CD8-positive, alpha-beta memory T cell (primary cell): ENCODE measurements around the gene GGACT. TPM values are rescaled to one million over a fixed set of nuclear protein-coding genes. Genes with fewer than 3 reads are reported as not detected.
A peak's percentile ranks its signal among the peaks of the same experiment; 100 is the strongest.
"Not testable (repeated sequence)": the region's sequence is repeated elsewhere in the genome, so short reads cannot be mapped to it uniquely, and the experiment has no call there.

Source experiments
- CTCF ChIA-PET: fragments of 350-600 bp; sonication (Branson Sonifier 250); formaldehyde crosslinking; loops from one replicate; lab custom pipeline; 2021; ENCODE audit warnings: antibody characterized with exemption; lab: Charles Lee
- POLR2A ChIA-PET: fragments of 350-600 bp; sonication (Branson Sonifier 250); formaldehyde crosslinking; loops from one replicate; lab custom pipeline; 2021; ENCODE audit warnings: antibody characterized with exemption; lab: Charles Lee
- DNase-seq, 5 donors: peaks; one replicate each; pipeline versions ENCODE4 v3.0.0 to v3.0.0-alpha.2; 2020 to 2022; ENCODE audit warnings: mixed read lengths in 1 of 5
- H3K27ac ChIP-seq: one replicate; pipeline ENCODE4 v1.7.0; 2013; ENCODE audit warnings: low read depth, mild to moderate bottlenecking, low read length, moderate library complexity
- H3K27me3 ChIP-seq: 2 replicates; pipeline ENCODE4 v1.7.0; 2013; ENCODE audit warnings: low read length, mild to moderate bottlenecking; ENCODE audit not compliant: insufficient read depth, poor library complexity, severe bottlenecking
- H3K36me3 ChIP-seq: 2 replicates; pipeline ENCODE4 v1.7.0; 2013; ENCODE audit warnings: mild to moderate bottlenecking, low read length, moderate library complexity; ENCODE audit not compliant: insufficient read depth
- H3K4me1 ChIP-seq: 2 replicates; pipeline ENCODE4 v1.7.0; 2013; ENCODE audit warnings: mild to moderate bottlenecking, low read length, moderate library complexity; ENCODE audit not compliant: insufficient read depth
- H3K4me3 ChIP-seq: 2 replicates; pipeline ENCODE4 v1.7.0; 2013; ENCODE audit warnings: mild to moderate bottlenecking, low read length
- H3K9me3 ChIP-seq: 2 replicates; pipeline ENCODE4 v1.7.0; 2013; ENCODE audit warnings: mild to moderate bottlenecking, low read length
- H3K27ac Mint-ChIP-seq, 8 donors: one replicate each; pipeline ENCODE4 v1.8.0; 2020 to 2021; ENCODE audit warnings: mixed read lengths in 8 of 8, mild to moderate bottlenecking in 6 of 8, inconsistent platforms in 3 of 8, moderate library complexity in 3 of 8
- H3K27me3 Mint-ChIP-seq, 2 donors: one replicate each; pipeline ENCODE4 v1.8.0; 2020 to 2021; ENCODE audit warnings: mixed read lengths in 2 of 2, mild to moderate bottlenecking in 1 of 2, moderate library complexity in 1 of 2
- H3K36me3 Mint-ChIP-seq, 3 donors: one replicate each; pipeline ENCODE4 v1.8.0; 2020 to 2021; ENCODE audit warnings: mixed read lengths in 3 of 3, inconsistent platforms in 1 of 3, mild to moderate bottlenecking in 1 of 3
- H3K4me1 Mint-ChIP-seq, 3 donors: one replicate each; pipeline ENCODE4 v1.8.0; 2020 to 2021; ENCODE audit warnings: mixed read lengths in 3 of 3, inconsistent platforms in 1 of 3, mild to moderate bottlenecking in 1 of 3
- H3K4me3 Mint-ChIP-seq, 7 donors: one replicate each; pipeline ENCODE4 v1.8.0; 2020 to 2021; ENCODE audit warnings: mixed read lengths in 7 of 7, mild to moderate bottlenecking in 6 of 7, moderate library complexity in 4 of 7, inconsistent platforms in 2 of 7
- H3K9me3 Mint-ChIP-seq, 5 donors: one replicate each; pipeline ENCODE4 v1.8.0; 2020 to 2022; ENCODE audit warnings: mixed read lengths in 5 of 5, mild to moderate bottlenecking in 3 of 5, moderate library complexity in 2 of 5, inconsistent platforms in 1 of 5
- polyA plus RNA-seq: library from polyadenylated mRNA; unstranded; fragments of 300-500 nt; fragmentation: Illumina TruSeq; gene quantifications from one replicate; pipeline ENCODE4 v1.2.3, GENCODE V29; 2021
- total RNA-seq, 2 experiments: library from RNA; stranded (reverse); gene quantifications; one replicate each; pipeline ENCODE4 v1.2.3, GENCODE V29; 2021

The GGACT gene
- total and polyA plus RNA-seq, 3 experiments from 2014 or later: 4.9 to 9.2 (median 5.7) TPM

DNA sequence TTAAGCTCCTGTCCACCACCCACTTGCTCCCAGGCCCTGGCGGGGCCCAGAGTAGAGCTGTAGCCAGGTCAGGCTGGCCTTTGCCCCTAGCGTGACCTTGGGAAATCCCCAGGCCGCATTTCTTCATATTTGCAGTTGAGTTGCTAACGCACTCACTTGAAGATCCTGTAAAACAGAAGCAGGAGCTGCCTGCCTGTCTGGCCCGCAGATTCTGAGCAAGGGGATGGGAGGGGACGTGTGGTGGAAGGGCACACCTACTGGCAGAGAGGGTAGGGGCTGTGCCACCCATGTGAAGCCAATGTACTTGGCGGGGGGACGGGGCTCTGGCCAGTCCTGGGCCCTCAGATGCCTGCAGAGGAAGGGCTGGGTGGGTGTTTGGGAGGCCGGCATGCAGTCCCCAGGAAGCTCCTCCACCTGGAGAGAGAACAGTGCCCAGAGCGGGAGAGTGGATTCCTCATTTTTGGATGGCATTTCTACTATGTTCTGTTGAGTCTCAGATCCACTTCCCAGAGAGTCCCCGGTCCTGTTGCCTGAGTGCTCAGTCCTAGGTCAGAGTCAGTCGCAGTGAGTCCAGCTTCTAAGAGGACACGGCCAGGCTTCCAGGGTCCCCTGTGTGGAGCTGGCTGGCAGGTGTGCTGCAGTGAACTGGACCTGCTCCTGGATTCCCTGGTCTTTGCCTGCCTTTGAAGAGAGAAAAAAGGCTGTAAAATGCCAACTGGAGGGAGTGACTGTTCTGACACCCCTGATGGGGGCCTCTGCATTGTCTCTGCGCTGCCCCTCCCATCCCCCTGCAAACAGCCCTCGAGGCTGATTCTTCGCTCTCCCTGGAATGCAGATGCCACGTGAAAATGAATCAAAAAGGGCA is 62.9 kb downstream of the GGACT start:
- Histone ChIP-seq H3K36me3 (no peaks in the 10 kb centered on the region), H3K27me3 (no peaks in the 10 kb centered on the region), H3K4me1 (no peaks in the 10 kb centered on the region), H3K27ac (no peak overlapping the region), H3K9me3 (no peaks in the 10 kb centered on the region), H3K4me3 (no peak overlapping the region)
- peaks cover 2 to 28% (median 4%) of the 10 kb centered on the region in 3 donors for H3K36me3 Mint-ChIP-seq
- no peaks in the 10 kb centered on the region for H3K27me3 Mint-ChIP-seq
- CTCF ChIA-PET: interaction anchor here (0.8 to 0.9 kb wide), 2 partner anchors 10 to 11 kb away, joined by 3 read pairs; no protein-coding TSS in a partner anchor
- no peak for DNase-seq
- H3K27ac Mint-ChIP-seq: peak overlapping the region in 1 of 8 donors; percentile 41
- peaks cover 6 to 18% (median 17%) of the 10 kb centered on the region in 3 donors for H3K4me1 Mint-ChIP-seq
- no peaks in the 10 kb centered on the region for H3K9me3 Mint-ChIP-seq
- POLR2A ChIA-PET: interaction anchor here (0.6 kb wide), 1 partner anchor 543 kb away, joined by 3 read pairs; no protein-coding TSS in a partner anchor
- no peak overlapping the region for H3K4me3 Mint-ChIP-seq

DNA sequence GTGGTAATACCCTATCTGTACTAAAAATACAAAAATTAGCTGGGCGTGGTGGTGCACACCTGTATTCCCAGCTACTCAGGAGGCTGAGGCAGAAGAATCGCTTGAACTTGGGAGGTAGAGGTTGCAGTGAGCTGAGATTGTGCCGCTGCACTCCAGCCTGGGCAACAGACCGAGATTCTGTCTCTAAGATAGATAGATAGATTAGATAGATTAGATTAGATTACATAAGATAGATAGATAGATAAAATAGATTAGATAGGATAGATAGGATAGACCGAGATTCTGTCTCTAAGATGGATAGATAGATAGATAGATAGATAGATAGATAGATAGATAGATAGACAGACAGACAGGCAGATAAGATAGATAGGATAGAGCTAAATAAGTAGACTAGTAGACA is 63.9 kb downstream of the GGACT start:
- H3K9me3 ChIP-seq, H3K27me3 Mint-ChIP-seq, H3K27ac Mint-ChIP-seq, DNase-seq, H3K4me1 ChIP-seq, H3K9me3 Mint-ChIP-seq, H3K36me3 ChIP-seq, H3K27me3 ChIP-seq, H3K4me3 Mint-ChIP-seq, H3K27ac ChIP-seq, CTCF ChIA-PET, H3K4me3 ChIP-seq: not testable (repeated sequence)
- Mint-ChIP-seq H3K36me3 (peaks cover 0 to 24% (median 4%) of the 10 kb centered on the region in 3 donors), H3K4me1 (peaks cover 6 to 18% (median 17%) of the 10 kb centered on the region in 3 donors)
- POLR2A ChIA-PET: interaction anchor here (0.6 kb wide), 1 partner anchor 542 kb away, joined by 3 read pairs; no protein-coding TSS in a partner anchor

DNA sequence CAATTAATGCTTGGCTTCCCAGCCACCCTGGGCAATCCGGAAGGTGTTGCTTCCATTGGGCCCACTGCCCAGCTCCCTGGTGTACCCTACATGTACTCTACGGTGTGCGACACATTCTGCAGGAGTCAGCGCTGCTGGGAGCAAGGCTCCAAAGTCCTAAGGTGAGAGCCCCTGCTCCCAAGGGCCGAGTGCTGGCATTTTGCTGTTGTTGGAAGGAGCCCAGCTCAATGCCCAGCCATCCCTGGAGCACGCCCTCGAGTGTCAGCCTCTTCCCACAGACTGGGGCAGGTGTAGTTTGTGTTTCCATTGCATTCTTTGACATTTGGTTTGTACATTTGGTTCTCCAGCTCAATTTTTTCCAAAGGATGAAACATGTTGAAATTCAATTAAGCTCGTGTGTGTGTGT is 64.6 kb downstream of the GGACT start:
- ChIA-PET POLR2A (no interaction called here), CTCF (interaction anchor here (1.5 kb wide), 1 partner anchor 9 kb away, joined by 6 read pairs; no protein-coding TSS in a partner anchor)
- Histone ChIP-seq H3K4me3 (no peak overlapping the region), H3K9me3 (no peaks in the 10 kb centered on the region), H3K27me3 (no peaks in the 10 kb centered on the region), H3K36me3 (no peaks in the 10 kb centered on the region), H3K4me1 (no peaks in the 10 kb centered on the region), H3K27ac (no peak overlapping the region)
- H3K4me3 Mint-ChIP-seq: no peak overlapping the region
- DNase-seq: no peak
- no peaks in the 10 kb centered on the region for H3K9me3 Mint-ChIP-seq
- H3K27ac Mint-ChIP-seq: no peak overlapping the region
- H3K36me3 Mint-ChIP-seq: peaks cover 0 to 17% (median 4%) of the 10 kb centered on the region in 3 donors
- H3K4me1 Mint-ChIP-seq: peaks cover 6 to 18% (median 17%) of the 10 kb centered on the region in 3 donors
- no peaks in the 10 kb centered on the region for H3K27me3 Mint-ChIP-seq

DNA sequence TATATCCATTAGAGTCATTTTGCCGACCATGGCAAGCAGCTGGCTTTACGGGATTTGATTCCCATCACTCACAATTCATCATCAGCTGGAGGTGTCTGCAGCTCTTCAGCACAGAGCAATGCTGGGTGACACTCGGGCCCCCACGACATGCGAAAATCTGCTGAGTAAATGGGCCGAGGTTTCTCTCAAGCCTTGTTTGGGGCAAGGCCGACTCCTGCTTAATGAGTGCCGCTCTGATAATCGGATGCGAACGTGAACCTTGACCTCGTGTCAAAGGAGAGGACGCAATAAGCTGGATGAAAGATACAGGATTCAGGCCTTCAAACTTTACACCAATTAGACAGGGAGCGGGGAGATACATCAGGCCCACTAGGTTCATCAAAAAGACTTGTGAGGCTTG is 65.2 kb downstream of the GGACT start:
- Histone ChIP-seq H3K4me1 (no peaks in the 10 kb centered on the region), H3K4me3 (no peak overlapping the region), H3K27me3 (no peaks in the 10 kb centered on the region), H3K27ac (no peak overlapping the region), H3K36me3 (no peaks in the 10 kb centered on the region), H3K9me3 (no peaks in the 10 kb centered on the region)
- peaks cover 6 to 18% (median 17%) of the 10 kb centered on the region in 3 donors for H3K4me1 Mint-ChIP-seq
- ChIA-PET POLR2A (no interaction called here), CTCF (interaction anchor here (1.5 kb wide), 1 partner anchor 8 kb away, joined by 6 read pairs; no protein-coding TSS in a partner anchor)
- H3K9me3 Mint-ChIP-seq: no peaks in the 10 kb centered on the region
- H3K4me3 Mint-ChIP-seq: no peak overlapping the region
- peaks cover 0 to 11% (median 3%) of the 10 kb centered on the region in 3 donors for H3K36me3 Mint-ChIP-seq
- DNase-seq: no peak
- H3K27ac Mint-ChIP-seq: no peak overlapping the region
- no peaks in the 10 kb centered on the region for H3K27me3 Mint-ChIP-seq

DNA sequence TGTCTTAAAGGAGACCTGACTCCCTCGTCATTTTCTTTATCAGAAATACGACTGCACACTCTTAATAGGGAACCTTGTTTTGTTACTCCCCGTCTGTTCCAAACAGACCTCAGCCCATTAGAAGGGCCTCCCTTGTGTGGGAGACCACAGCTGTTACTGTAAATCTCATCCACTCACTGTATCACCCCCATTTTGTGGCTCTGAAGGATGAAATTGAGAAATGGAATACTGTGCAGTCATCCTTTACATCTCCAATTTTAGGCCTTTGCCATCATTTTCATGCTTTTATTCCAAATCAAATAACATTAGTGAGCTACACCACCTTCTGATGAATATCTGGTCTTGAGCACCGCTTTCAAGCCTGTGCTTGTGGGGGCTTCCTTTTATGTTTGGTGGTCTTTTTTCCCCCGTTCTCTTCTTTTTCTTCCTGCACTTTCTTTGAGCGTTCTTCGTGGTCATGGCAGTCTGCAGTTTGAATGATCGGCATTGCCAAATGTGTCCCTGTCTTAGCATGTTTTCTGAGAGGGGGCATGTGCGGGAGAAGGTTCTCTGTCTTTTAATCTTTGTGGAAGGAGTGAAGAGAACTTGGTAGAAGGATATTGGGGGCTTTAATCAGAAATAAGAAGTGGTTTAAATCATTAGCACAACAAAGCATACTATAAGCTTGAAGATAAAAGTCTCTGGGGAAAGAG is 65.8 kb downstream of the GGACT start:
- CTCF ChIA-PET: interaction anchor here (1.5 kb wide), 1 partner anchor 8 kb away, joined by 6 read pairs; no protein-coding TSS in a partner anchor
- peaks cover 7 to 23% (median 23%) of the 10 kb centered on the region in 3 donors for H3K4me1 Mint-ChIP-seq
- DNase-seq: no peak
- H3K36me3 Mint-ChIP-seq: peaks cover 0 to 5% (median 0%) of the 10 kb centered on the region in 3 donors
- H3K4me3 Mint-ChIP-seq: peak overlapping the region in 2 of 7 donors; percentile 14 to 23
- POLR2A ChIA-PET: no interaction called here
- Histone ChIP-seq H3K27me3 (no peaks in the 10 kb centered on the region), H3K27ac (no peak overlapping the region), H3K4me3 (no peak overlapping the region), H3K36me3 (no peaks in the 10 kb centered on the region), H3K9me3 (no peaks in the 10 kb centered on the region), H3K4me1 (peaks cover 2% of the 10 kb centered on the region)
- peak overlapping the region in 1 of 8 donors; percentile 76 for H3K27ac Mint-ChIP-seq
- H3K27me3 Mint-ChIP-seq: no peaks in the 10 kb centered on the region
- H3K9me3 Mint-ChIP-seq: no peaks in the 10 kb centered on the region

DNA sequence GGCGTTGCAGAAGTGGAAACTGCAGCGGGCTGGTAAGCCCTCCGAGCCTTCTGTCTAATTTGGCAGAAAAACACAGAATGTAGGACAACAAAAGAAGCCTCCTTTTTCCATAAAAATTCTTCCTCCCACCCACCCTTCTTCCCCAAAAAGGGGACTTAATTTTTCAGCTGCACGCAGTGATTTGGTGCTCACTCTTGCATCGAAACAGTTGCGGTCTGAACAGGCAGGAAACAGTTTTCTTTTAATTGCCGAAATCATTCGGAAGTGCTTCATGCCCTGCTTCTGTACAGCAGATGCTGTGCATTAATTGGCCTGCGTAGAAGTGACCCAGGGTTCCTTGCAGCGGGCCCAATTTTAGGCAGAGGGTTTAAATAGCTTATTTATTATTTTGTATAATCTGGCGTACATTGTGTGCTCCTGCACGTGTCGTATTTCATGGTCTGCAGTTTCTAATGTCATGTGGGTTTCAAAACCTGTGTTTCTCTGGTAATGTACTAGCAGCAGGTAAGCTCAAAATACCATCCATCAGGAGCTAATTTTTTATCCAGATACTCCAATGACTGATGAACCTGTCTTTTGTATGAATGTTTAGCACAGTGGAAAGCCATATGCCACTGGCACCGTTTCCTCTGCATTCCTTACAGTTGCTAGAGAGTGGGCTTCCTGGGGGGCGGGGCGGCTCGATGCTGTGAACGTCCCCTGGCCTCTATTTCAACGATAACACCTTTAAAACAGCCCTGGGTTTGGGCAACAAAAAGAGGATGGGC is 66.6 kb downstream of the GGACT start:
- Histone ChIP-seq H3K36me3 (no peaks in the 10 kb centered on the region), H3K27ac (no peak overlapping the region), H3K4me3 (peak overlapping the region; percentile 28), H3K27me3 (no peaks in the 10 kb centered on the region), H3K9me3 (no peaks in the 10 kb centered on the region), H3K4me1 (peaks cover 7% of the 10 kb centered on the region)
- ChIA-PET CTCF (no interaction called here), POLR2A (no interaction called here)
- peaks cover 11 to 30% (median 30%) of the 10 kb centered on the region in 3 donors for H3K4me1 Mint-ChIP-seq
- H3K27ac Mint-ChIP-seq: peak overlapping the region in 3 of 8 donors; percentile 41 to 74 (median 65)
- peak overlapping the region; percentile 62 to 77 (median 72) for H3K4me3 Mint-ChIP-seq
- peak in 1 of 5 donors; percentile 6 for DNase-seq
- H3K27me3 Mint-ChIP-seq: no peaks in the 10 kb centered on the region
- peaks cover 0 to 2% (median 0%) of the 10 kb centered on the region in 3 donors for H3K36me3 Mint-ChIP-seq
- no peaks in the 10 kb centered on the region for H3K9me3 Mint-ChIP-seq

DNA sequence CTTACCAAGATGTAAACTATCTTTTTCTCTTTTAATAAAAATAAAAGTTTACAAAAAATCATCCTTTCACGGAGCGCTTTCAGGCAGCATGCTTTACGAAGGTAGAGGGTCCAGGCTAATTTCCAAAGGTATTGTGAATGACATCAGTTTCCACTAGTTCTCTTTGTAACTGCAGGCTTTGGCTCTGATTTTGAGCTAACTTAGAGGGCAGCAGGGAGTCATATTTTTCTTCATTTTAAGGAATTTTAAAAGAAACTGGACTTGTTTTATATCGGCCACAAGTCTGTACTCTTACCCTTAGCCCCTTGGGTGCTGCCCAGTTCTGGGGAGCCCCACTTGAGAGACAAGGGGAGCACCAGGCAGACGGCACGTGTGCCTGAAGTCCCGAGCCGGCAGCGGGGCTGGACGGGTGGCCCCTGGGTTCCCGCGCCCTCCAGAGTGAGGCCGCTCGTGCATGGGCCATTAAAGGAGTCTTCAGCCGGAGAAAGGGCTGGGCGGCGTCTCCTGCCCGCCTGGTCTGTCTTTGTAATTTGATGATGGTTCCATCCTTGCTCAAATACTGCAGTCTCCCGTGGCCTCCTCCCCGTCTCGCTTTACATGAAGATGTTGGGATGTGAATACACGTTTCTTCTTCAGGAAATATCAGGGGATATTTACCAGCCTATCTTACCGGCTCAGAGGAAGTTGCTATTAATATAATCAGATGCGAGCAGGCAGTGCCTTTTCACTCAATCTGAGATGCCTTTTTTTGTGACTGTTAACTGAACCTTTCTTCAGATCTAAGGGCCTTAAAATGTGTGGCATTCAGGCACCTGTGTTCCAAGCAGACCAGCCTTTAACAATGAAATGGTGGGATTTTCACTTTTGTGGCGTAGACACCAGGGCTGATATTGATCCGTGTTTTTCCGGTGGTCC is 67.4 kb downstream of the GGACT start:
- H3K4me3 Mint-ChIP-seq: peak overlapping the region; percentile 62 to 77 (median 72)

More for the DNA sequence above, 67.4 kb downstream of the GGACT start:
- H3K27ac ChIP-seq: no peak overlapping the region
- ChIA-PET POLR2A (no interaction called here), CTCF (interaction anchor here (0.7 kb wide), 1 partner anchor 1078 kb away, joined by 3 read pairs; no protein-coding TSS in a partner anchor)
- Mint-ChIP-seq H3K9me3 (no peaks in the 10 kb centered on the region), H3K27ac (peak overlapping the region in 5 of 8 donors; percentile 15 to 74 (median 41)), H3K36me3 (peaks cover 0 to 3% (median 0%) of the 10 kb centered on the region in 3 donors), H3K4me1 (peaks cover 11 to 30% (median 30%) of the 10 kb centered on the region in 3 donors), H3K27me3 (no peaks in the 10 kb centered on the region)
- H3K4me3 ChIP-seq: peak overlapping the region; percentile 28
- H3K9me3 ChIP-seq: no peaks in the 10 kb centered on the region
- H3K4me1 ChIP-seq: peaks cover 7% of the 10 kb centered on the region
- DNase-seq: no peak
- no peaks in the 10 kb centered on the region for H3K27me3 ChIP-seq
- no peaks in the 10 kb centered on the region for H3K36me3 ChIP-seq
